Uterus (tissue), 4 donors: ENCODE data around the gene SMOC2. TPM values are rescaled to one million over a fixed set of nuclear protein-coding genes. Genes with fewer than 3 reads are reported as not detected.

Source experiments
- DNase-seq, 2 donors: peaks; one replicate each; pipeline ENCODE4 v3.0.0-alpha.2; 2019 to 2020
- H3K27ac ChIP-seq, 2 donors: fragments of 200-600 bp; sonication (generic); 1 replicate in 1 of 2; 2 replicates in 1 of 2; pipeline ENCODE4 v1.5.1; 2016 to 2018
- H3K27me3 ChIP-seq, 2 donors: fragments of 200-600 bp; sonication (generic); one replicate each; pipeline ENCODE4 v1.5.1; 2018 to 2019; ENCODE audit warnings: control low read depth in 1 of 2
- H3K36me3 ChIP-seq, 2 donors: fragments of 200-600 bp; sonication (generic); one replicate each; pipeline ENCODE4 v1.5.1; 2019; ENCODE audit warnings: control low read depth in 1 of 2
- H3K4me1 ChIP-seq, 2 donors: fragments of 200-600 bp; sonication (generic); one replicate each; pipeline ENCODE4 v1.5.1; 2018 to 2019; ENCODE audit warnings: control low read depth in 1 of 2
- H3K4me3 ChIP-seq, 2 donors: fragments of 200-600 bp; sonication (generic); 1 replicate in 1 of 2; 2 replicates in 1 of 2; pipeline ENCODE4 v1.5.1; 2018 to 2019; ENCODE audit warnings: mild to moderate bottlenecking in 1 of 2
- H3K9me3 ChIP-seq, 2 donors: fragments of 200-600 bp; sonication (generic); one replicate each; pipeline ENCODE4 v1.5.1; 2019; ENCODE audit warnings: control low read depth in 1 of 2
- CTCF ChIP-seq, 4 experiments: fragments of 200-600 bp in 2 of 4; fragments of 450-650 bp in 2 of 4; sonication (generic) in 2 of 4; IDR thresholded peaks; one replicate each; pipeline ENCODE4 v1.5.1; 2016 to 2019; ENCODE audit warnings: antibody characterized with exemption in 4 of 4, mild to moderate bottlenecking in 2 of 4, moderate library complexity in 1 of 4
- POLR2A ChIP-seq, 2 donors: fragments of 450-650 bp; IDR thresholded peaks; one replicate each; pipeline ENCODE4 v1.6.1; 2016; ENCODE audit warnings: antibody characterized with exemption in 2 of 2, mild to moderate bottlenecking in 1 of 2, moderate library complexity in 1 of 2
- intact Hi-C: fragments of 100-400 bp; cut with DNase I; formaldehyde crosslinking; loops from one replicate; pipeline ENCODE4 v1.15.1; 2023; ENCODE audit warnings: low total_unique reads
- total RNA-seq, 4 donors: library from RNA; depleted of rRNA in 3 of 4; stranded (reverse); fragments of >200 nt in 3 of 4; gene quantifications; one replicate each; pipeline versions ENCODE4 v1.1.0 to v1.2.4, GENCODE V29; 2014 to 2023
- donor health status: DM: yes; HTN: yes; CAD: no.

SMOC2 gene
- total RNA-seq, 4 donors from 2014 or later = 98.2 to 139 (median 121) TPM

GRCh38 chr6:168490757-168491156 lies 49.8 kb downstream of the SMOC2 start:
- H3K27me3 ChIP-seq = no peaks in the 10 kb centered on the region
- no peaks in the 10 kb centered on the region for H3K9me3 ChIP-seq
- H3K27ac ChIP-seq = no peak overlapping the region
- no peak for TF ChIP-seq POLR2A (IDR thresholded peaks at IDR 0.05)
- TF ChIP-seq CTCF (IDR thresholded peaks at IDR 0.05) = no peak
- H3K4me3 ChIP-seq = no peak overlapping the region
- intact Hi-C loops = no loop called here
- no peaks in the 10 kb centered on the region for H3K36me3 ChIP-seq
- H3K4me1 ChIP-seq = no peaks in the 10 kb centered on the region
- no peak for DNase-seq

- no peak overlapping the region for H3K27ac ChIP-seq
- no peaks in the 10 kb centered on the region for H3K4me1 ChIP-seq
- no peaks in the 10 kb centered on the region for H3K27me3 ChIP-seq
- DNase-seq = no peak
- TF ChIP-seq CTCF (IDR thresholded peaks at IDR 0.05) (no peak), POLR2A (IDR thresholded peaks at IDR 0.05) (no peak)
- no peak overlapping the region for H3K4me3 ChIP-seq
- intact Hi-C loops = no loop called here
- H3K36me3 ChIP-seq = no peaks in the 10 kb centered on the region
- H3K9me3 ChIP-seq = no peaks in the 10 kb centered on the region
These were observed 53.0 kb downstream of the SMOC2 start for GRCh38 chr6:168493976-168494375.

- Histone ChIP-seq H3K9me3 (no peaks in the 10 kb centered on the region), H3K27me3 (no peaks in the 10 kb centered on the region), H3K27ac (no peak overlapping the region), H3K36me3 (no peaks in the 10 kb centered on the region), H3K4me1 (no peaks in the 10 kb centered on the region), H3K4me3 (no peak overlapping the region)
- intact Hi-C loops = no loop called here
- no peak for DNase-seq
- TF ChIP-seq CTCF (IDR thresholded peaks at IDR 0.05) (no peak), POLR2A (IDR thresholded peaks at IDR 0.05) (no peak)
These were observed 53.7 kb downstream of the SMOC2 start for GRCh38 chr6:168494726-168495125.

- H3K27me3 ChIP-seq = no peaks in the 10 kb centered on the region
- H3K4me1 ChIP-seq = no peaks in the 10 kb centered on the region
- no peaks in the 10 kb centered on the region for H3K36me3 ChIP-seq
- DNase-seq = no peak
- intact Hi-C loops = no loop called here
- TF ChIP-seq CTCF (IDR thresholded peaks at IDR 0.05) (no peak), POLR2A (IDR thresholded peaks at IDR 0.05) (no peak)
- H3K4me3 ChIP-seq = no peak overlapping the region
- H3K9me3 ChIP-seq = no peaks in the 10 kb centered on the region
- H3K27ac ChIP-seq = no peak overlapping the region
These were observed 54.1 kb downstream of the SMOC2 start for GRCh38 chr6:168495133-168495532.

- DNase-seq = no peak
- no peaks in the 10 kb centered on the region for H3K4me1 ChIP-seq
- intact Hi-C loops = no loop called here
- no peak overlapping the region for H3K4me3 ChIP-seq
- no peaks in the 10 kb centered on the region for H3K27me3 ChIP-seq
- no peaks in the 10 kb centered on the region for H3K9me3 ChIP-seq
- no peaks in the 10 kb centered on the region for H3K36me3 ChIP-seq
- H3K27ac ChIP-seq = no peak overlapping the region
- TF ChIP-seq POLR2A (IDR thresholded peaks at IDR 0.05) = no peak
- no peak for TF ChIP-seq CTCF (IDR thresholded peaks at IDR 0.05)
These were observed 54.7 kb downstream of the SMOC2 start for GRCh38 chr6:168495636-168496035.
